ENCODE measurements around the gene CENPL. TPM values are rescaled to one million over a fixed set of nuclear protein-coding genes. Genes with fewer than 3 reads are reported as not detected.

The CENPL gene
- total and polyA plus RNA-seq, 9 of the 15 experiments (the other 6 are each of a cell fraction or from before 2014, with no cell fraction given) = 33.0 to 52.7 (median 39.7) TPM

DNA sequence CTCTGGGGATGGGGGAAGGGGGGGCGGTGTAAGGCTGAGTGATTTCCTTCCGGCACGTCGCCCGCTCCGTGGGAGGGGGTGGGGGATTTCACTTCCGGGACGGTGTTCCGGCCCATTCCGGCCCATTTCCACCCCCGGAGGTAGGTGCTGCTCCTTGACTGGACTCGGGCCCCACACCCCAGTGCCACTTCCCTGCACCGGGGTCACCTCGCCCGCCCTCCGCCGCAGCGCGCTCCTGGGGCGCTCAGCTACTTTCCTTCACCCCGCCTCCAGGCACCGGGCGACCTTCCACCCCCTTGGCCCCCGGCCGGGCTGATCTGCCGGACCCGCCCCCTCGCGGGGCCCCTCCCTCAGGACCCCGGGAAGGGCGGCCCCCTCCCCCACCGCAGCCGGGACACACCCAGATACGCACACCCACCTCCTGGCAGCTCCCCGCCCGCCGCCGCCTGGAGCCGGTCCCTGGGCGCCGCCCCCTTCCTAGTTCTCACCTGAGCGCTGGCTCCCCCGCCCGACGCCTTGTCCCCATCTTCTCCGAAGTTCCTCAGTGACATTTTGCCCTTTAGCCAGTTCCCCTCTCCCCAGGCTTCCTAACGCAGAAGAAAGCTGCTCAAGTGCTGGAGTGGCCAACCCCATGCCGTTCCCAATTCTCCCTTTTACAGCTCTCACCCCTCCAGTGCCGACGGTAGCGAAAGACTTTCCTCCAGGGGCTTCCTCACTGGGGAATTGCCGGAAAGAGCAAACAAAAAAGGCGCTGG, 43.8 kb upstream of the CENPL start, which contains the start of gene ZBTB37 (continued):
- peak; percentile 85 for TF ChIP-seq POLR2G (IDR thresholded peaks at IDR 0.05; ENCODE audit: low read depth, low read length)
- no peak for TF ChIP-seq FOXK1 (CRISPR knock-in tag; IDR thresholded peaks at IDR 0.05; ENCODE audit: borderline replicate concordance)
- TF ChIP-seq, protein P1, sequence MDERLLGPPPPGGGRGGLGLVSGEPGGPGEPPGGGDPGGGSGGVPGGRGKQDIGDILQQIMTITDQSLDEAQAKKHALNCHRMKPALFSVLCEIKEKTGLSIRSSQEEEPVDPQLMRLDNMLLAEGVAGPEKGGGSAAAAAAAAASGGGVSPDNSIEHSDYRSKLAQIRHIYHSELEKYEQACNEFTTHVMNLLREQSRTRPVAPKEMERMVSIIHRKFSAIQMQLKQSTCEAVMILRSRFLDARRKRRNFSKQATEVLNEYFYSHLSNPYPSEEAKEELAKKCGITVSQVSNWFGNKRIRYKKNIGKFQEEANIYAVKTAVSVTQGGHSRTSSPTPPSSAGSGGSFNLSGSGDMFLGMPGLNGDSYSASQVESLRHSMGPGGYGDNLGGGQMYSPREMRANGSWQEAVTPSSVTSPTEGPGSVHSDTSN (CRISPR knock-in tag; IDR thresholded peaks at IDR 0.05; ENCODE audit: low read depth) = no peak
- TF ChIP-seq, protein P1 (tag; conservative IDR thresholded peaks at IDR 0.05; ENCODE audit: low read depth) = no peak; the same call in 1 of the 2 replicates
- no peak for TF ChIP-seq KDM2B (CRISPR knock-in tag; IDR thresholded peaks at IDR 0.05)
- no peak for TF ChIP-seq HEY1 (CRISPR knock-in tag; IDR thresholded peaks at IDR 0.05; ENCODE audit: borderline replicate concordance)
- TF ChIP-seq THRAP3 (IDR thresholded peaks at IDR 0.05; ENCODE audit: borderline replicate concordance) = no peak
- no peak for TF ChIP-seq ADNP (tag; IDR thresholded peaks at IDR 0.05)
- no peak for TF ChIP-seq RFX7 (CRISPR knock-in tag; IDR thresholded peaks at IDR 0.05)
- no peak for TF ChIP-seq MEF2A (IDR thresholded peaks at IDR 0.05; ENCODE audit: control insufficient read depth, low read depth, low read length)
- TF ChIP-seq, protein P2, sequence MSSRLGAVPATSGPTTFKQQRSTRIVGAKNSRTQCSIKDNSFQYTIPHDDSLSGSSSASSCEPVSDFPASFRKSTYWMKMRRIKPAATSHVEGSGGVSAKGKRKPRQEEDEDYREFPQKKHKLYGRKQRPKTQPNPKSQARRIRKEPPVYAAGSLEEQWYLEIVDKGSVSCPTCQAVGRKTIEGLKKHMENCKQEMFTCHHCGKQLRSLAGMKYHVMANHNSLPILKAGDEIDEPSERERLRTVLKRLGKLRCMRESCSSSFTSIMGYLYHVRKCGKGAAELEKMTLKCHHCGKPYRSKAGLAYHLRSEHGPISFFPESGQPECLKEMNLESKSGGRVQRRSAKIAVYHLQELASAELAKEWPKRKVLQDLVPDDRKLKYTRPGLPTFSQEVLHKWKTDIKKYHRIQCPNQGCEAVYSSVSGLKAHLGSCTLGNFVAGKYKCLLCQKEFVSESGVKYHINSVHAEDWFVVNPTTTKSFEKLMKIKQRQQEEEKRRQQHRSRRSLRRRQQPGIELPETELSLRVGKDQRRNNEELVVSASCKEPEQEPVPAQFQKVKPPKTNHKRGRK (tag; IDR thresholded peaks at IDR 0.05) = no peak
- no peak for TF ChIP-seq ZNF12 (CRISPR knock-in tag; IDR thresholded peaks at IDR 0.05)
- TF ChIP-seq, protein P3, sequence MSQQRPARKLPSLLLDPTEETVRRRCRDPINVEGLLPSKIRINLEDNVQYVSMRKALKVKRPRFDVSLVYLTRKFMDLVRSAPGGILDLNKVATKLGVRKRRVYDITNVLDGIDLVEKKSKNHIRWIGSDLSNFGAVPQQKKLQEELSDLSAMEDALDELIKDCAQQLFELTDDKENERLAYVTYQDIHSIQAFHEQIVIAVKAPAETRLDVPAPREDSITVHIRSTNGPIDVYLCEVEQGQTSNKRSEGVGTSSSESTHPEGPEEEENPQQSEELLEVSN (IDR thresholded peaks at IDR 0.05; ENCODE audit: borderline replicate concordance in 1 of 2, extremely low read depth in 1 of 2, insufficient read depth in 1 of 2, insufficient read length in 1 of 2, low read depth in 1 of 2, low read length in 1 of 2, poor library complexity in 1 of 2, severe bottlenecking in 1 of 2) = peak; percentile 5 to 74
- TF ChIP-seq ELF1 (tag; IDR thresholded peaks at IDR 0.05) = peak; percentile 98
- TF ChIP-seq ZNF699 (CRISPR knock-in tag; IDR thresholded peaks at IDR 0.05; ENCODE audit: insufficient replicate concordance) = no peak
- TF ChIP-seq HDAC3 (IDR thresholded peaks at IDR 0.05; ENCODE audit: borderline replicate concordance, partially characterized antibody) = peak; percentile 32
- peak; percentile 88 for TF ChIP-seq FOXP1 (CRISPR knock-in tag; IDR thresholded peaks at IDR 0.05)
- TF ChIP-seq, protein P4, sequence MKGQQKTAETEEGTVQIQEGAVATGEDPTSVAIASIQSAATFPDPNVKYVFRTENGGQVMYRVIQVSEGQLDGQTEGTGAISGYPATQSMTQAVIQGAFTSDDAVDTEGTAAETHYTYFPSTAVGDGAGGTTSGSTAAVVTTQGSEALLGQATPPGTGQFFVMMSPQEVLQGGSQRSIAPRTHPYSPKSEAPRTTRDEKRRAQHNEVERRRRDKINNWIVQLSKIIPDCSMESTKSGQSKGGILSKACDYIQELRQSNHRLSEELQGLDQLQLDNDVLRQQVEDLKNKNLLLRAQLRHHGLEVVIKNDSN (CRISPR knock-in tag; IDR thresholded peaks at IDR 0.05) = no peak
- peak; percentile 72; the same call in 1 of the 2 replicates for TF ChIP-seq NCOR1 (IDR thresholded peaks at IDR 0.05)
- no peak for TF ChIP-seq KAT8 (IDR thresholded peaks at IDR 0.05; ENCODE audit: low read depth)
- TF ChIP-seq ZNF583 (CRISPR knock-in tag; IDR thresholded peaks at IDR 0.05) = no peak
- TF ChIP-seq SLC30A9 (CRISPR knock-in tag; IDR thresholded peaks at IDR 0.05) = no peak
